ENCODE results near the gene TAF4B. TPM values are rescaled to one million over a fixed set of nuclear protein-coding genes. Genes with fewer than 3 reads are reported as not detected.
"Not testable (repeated sequence)": the region's sequence is repeated elsewhere in the genome, so short reads cannot be mapped to it uniquely, and the experiment has no call there.

The TAF4B gene
- total and polyA plus RNA-seq, 10 of the 15 experiments (the other 5 are each of a cell fraction or from before 2014, with no cell fraction given) = 2.3 to 15.0 (median 12.2) TPM

GRCh38 chr18:26258711-26259110 is 32.5 kb downstream of the TAF4B start:
- Histone ChIP-seq H3K36me3 (ENCODE audit: control insufficient read depth in 2 of 2, insufficient read depth in 2 of 2, low read length in 1 of 2) (no peaks in the 10 kb centered on the region), H3K4me2 (ENCODE audit: control insufficient read depth, insufficient read depth) (no peak overlapping the region), H3K4me3 (no peak overlapping the region), H3K9ac (ENCODE audit: control insufficient read depth, insufficient read depth, low read length) (no peak overlapping the region), H3K4me1 (ENCODE audit: control insufficient read depth, insufficient read depth, low read length) (0 out of 2 replicates have a peak, but pooled peaks cover 4% of the 10 kb centered on the region), H2AFZ (ENCODE audit: control insufficient read depth, low read depth, low read length) (no peak overlapping the region), H3K27me3 (replicated peaks in 1 of 2; ENCODE audit: control insufficient read depth in 2 of 2, insufficient read depth in 2 of 2, low read length in 1 of 2) (no peaks in the 10 kb centered on the region), H3K79me2 (ENCODE audit: control insufficient read depth, insufficient read depth, low read length) (peaks cover 14% of the 10 kb centered on the region), H4K20me1 (ENCODE audit: control insufficient read depth, insufficient read depth) (no peaks in the 10 kb centered on the region), H3K9me3 (replicated peaks; ENCODE audit: control insufficient read depth, insufficient read depth, low read length) (peaks cover 2% of the 10 kb centered on the region; the same call in 2 of the 3 replicates), H3K27ac (ENCODE audit: control insufficient read depth, insufficient read depth) (no peak overlapping the region)
- POLR2A ChIA-PET = interaction anchor here (1.1 kb wide), 1 partner anchor 10 kb away, joined by 4 read pairs; no protein-coding TSS in a partner anchor
- no peak for TF ChIP-seq PKNOX1 (IDR thresholded peaks at IDR 0.05)
- TF ChIP-seq SPI1 (IDR thresholded peaks at IDR 0.05; ENCODE audit: borderline replicate concordance, insufficient read depth, low read depth, low read length) = no peak
- no peak for TF ChIP-seq RAD21 (IDR thresholded peaks at IDR 0.05; ENCODE audit: insufficient read depth, low read depth, low read length)
- TF ChIP-seq PAX5 (IDR thresholded peaks at IDR 0.05; ENCODE audit: borderline replicate concordance, low read depth, low read length) = no peak
- no peak for TF ChIP-seq NKRF (conservative IDR thresholded peaks at IDR 0.05)
- TF ChIP-seq EP300 (IDR thresholded peaks at IDR 0.05; ENCODE audit: borderline replicate concordance in 1 of 2, control insufficient read depth in 1 of 2, low read depth in 2 of 2, low read length in 2 of 2) = no peak
- TF ChIP-seq ZNF687 (IDR thresholded peaks at IDR 0.05) = no peak
- no TSS peak for BruUV-seq (replicated peaks)
- in situ Hi-C loops (cut with MboI) = no loop called here
- RAD21 ChIA-PET (ENCODE audit: unreplicated experiment) = no interaction called here
- no peak for DNase-seq (ENCODE audit: low read depth, low spot score)
- 100% methylated on average over 3 of the region's 3 CpGs for WGBS (ENCODE audit: insufficient coverage, insufficient replicate concordance, low lambda C conversion rate, missing lambda C conversion rate)
- FAIRE-seq = no peak
- intact Hi-C loops (cut with micrococcal nuclease; ENCODE audit: unreplicated experiment) = no loop called here
- ATAC-seq = no peak
- CTCF ChIA-PET = no interaction called here
- SMC1A ChIA-PET (ENCODE audit: uncharacterized antibody, unreplicated experiment) = interaction anchor here (0.7 to 1.0 kb wide), 2 partner anchors 27 to 169 kb away, joined by 3 to 4 read pairs; no protein-coding TSS in a partner anchor

- H3K27me3 ChIP-seq (replicated peaks in 1 of 2; ENCODE audit: control insufficient read depth in 2 of 2, insufficient read depth in 2 of 2, low read length in 1 of 2); in situ Hi-C loops (cut with MboI); H3K4me3 ChIP-seq; intact Hi-C loops (cut with micrococcal nuclease; ENCODE audit: unreplicated experiment); H3K4me2 ChIP-seq (ENCODE audit: control insufficient read depth, insufficient read depth); H3K9ac ChIP-seq (ENCODE audit: control insufficient read depth, insufficient read depth, low read length); H4K20me1 ChIP-seq (ENCODE audit: control insufficient read depth, insufficient read depth); RAD21 ChIA-PET (ENCODE audit: unreplicated experiment); DNase-seq (ENCODE audit: low read depth, low spot score); CTCF ChIA-PET; H3K36me3 ChIP-seq (ENCODE audit: control insufficient read depth in 2 of 2, insufficient read depth in 2 of 2, low read length in 1 of 2); FAIRE-seq; H2AFZ ChIP-seq (ENCODE audit: control insufficient read depth, low read depth, low read length); ATAC-seq; H3K27ac ChIP-seq (ENCODE audit: control insufficient read depth, insufficient read depth); BruUV-seq (replicated peaks); POLR2A ChIA-PET; H3K9me3 ChIP-seq (replicated peaks; ENCODE audit: control insufficient read depth, insufficient read depth, low read length); H3K4me1 ChIP-seq (ENCODE audit: control insufficient read depth, insufficient read depth, low read length): not testable (repeated sequence)
- WGBS (ENCODE audit: insufficient coverage, insufficient replicate concordance, low lambda C conversion rate, missing lambda C conversion rate) = 100% methylated on average over 2 of the region's 4 CpGs
- SMC1A ChIA-PET (ENCODE audit: uncharacterized antibody, unreplicated experiment) = interaction anchor here (0.7 kb wide), 1 partner anchor 168 kb away, joined by 3 read pairs; no protein-coding TSS in a partner anchor
- peaks cover 13% of the 10 kb centered on the region for H3K79me2 ChIP-seq (ENCODE audit: control insufficient read depth, insufficient read depth, low read length)
Observed at GRCh38 chr18:26259416-26259815, 33.2 kb downstream of the TAF4B start.

Measured in GM12878 (cell line).